Smooth muscle cell (in vitro differentiated cells): ENCODE data around the gene PRRC1. TPM values are rescaled to one million over a fixed set of nuclear protein-coding genes. Genes with fewer than 3 reads are reported as not detected.

Source experiments
- DNase-seq: peaks from one replicate; lab custom pipeline; 2025; ENCODE audit not compliant: unreplicated experiment; lab: John Stamatoyannopoulos, UW
- H2AFZ ChIP-seq: fragments of 200-600 bp; sonication (generic); 2 replicates; pipeline ENCODE4 v1.6.0; 2016; ENCODE audit warnings: antibody characterized with exemption, low read depth, mild to moderate bottlenecking
- H3F3A ChIP-seq: fragments of 200-600 bp; sonication (generic); 2 replicates; pipeline ENCODE4 v1.6.0; 2017; ENCODE audit warnings: antibody characterized with exemption, low read depth
- H3K27ac ChIP-seq: fragments of 200-600 bp; sonication (generic); 2 replicates; pipeline ENCODE4 v1.5.1; 2016; ENCODE audit warnings: low read depth, mild to moderate bottlenecking
- H3K27me3 ChIP-seq: fragments of 200-600 bp; sonication (generic); 2 replicates; pipeline ENCODE4 v1.6.1; 2016; ENCODE audit warnings: low read depth, mild to moderate bottlenecking
- H3K36me3 ChIP-seq: fragments of 200-600 bp; sonication (generic); 2 replicates; pipeline ENCODE4 v1.5.1; 2016; ENCODE audit warnings: low read depth
- H3K4me1 ChIP-seq: fragments of 200-600 bp; sonication (generic); 2 replicates; pipeline ENCODE4 v1.5.1; 2016; ENCODE audit warnings: low read depth
- H3K4me2 ChIP-seq: fragments of 200-600 bp; sonication (generic); 2 replicates; pipeline ENCODE4 v1.6.0; 2016; ENCODE audit warnings: mild to moderate bottlenecking
- H3K4me3 ChIP-seq: fragments of 200-600 bp; sonication (generic); 2 replicates; pipeline ENCODE4 v1.5.1; 2016; ENCODE audit warnings: mild to moderate bottlenecking
- H3K79me2 ChIP-seq: fragments of 200-600 bp; sonication (generic); 2 replicates; pipeline ENCODE4 v1.6.0; 2016; ENCODE audit warnings: low read depth, mild to moderate bottlenecking
- H3K9ac ChIP-seq: fragments of 200-600 bp; sonication (generic); 2 replicates; pipeline ENCODE4 v1.6.0; 2016; ENCODE audit warnings: low read depth
- H3K9me3 ChIP-seq: fragments of 200-600 bp; sonication (generic); replicated peaks from 2 replicates; pipeline ENCODE4 v1.5.1; 2016; ENCODE audit warnings: low read depth
- H4K20me1 ChIP-seq: fragments of 200-600 bp; sonication (generic); 2 replicates; pipeline ENCODE4 v1.6.0; 2016; ENCODE audit warnings: low read depth
- WGBS: methylation state at CpG from one replicate; pipeline ENCODE4 v1.1.7; 2016; ENCODE audit warnings: low lambda C conversion rate; 5-methylcytosine and 5-hydroxymethylcytosine counted together
- polyA plus RNA-seq: library from polyadenylated mRNA; unstranded; fragments of >200 nt; fragmentation: Nextera tagmentation; extraction: Ambion mirVana; gene quantifications from 2 replicates; pipeline ENCODE4 v1.2.1, GENCODE V29; 2016
- total RNA-seq: library from RNA; depleted of rRNA; stranded (reverse); fragments of >200 nt; gene quantifications from 2 replicates; pipeline ENCODE4 v1.2.3, GENCODE V29; 2014
- TF ChIP-seq, protein P1 (sequence below): fragments of 200-600 bp; sonication (generic); IDR thresholded peaks from 2 replicates; pipeline ENCODE4 v1.5.1; 2017; ENCODE audit warnings: borderline replicate concordance, mild to moderate bottlenecking, antibody characterized with exemption; ENCODE audit not compliant: insufficient read depth, poor library complexity, severe bottlenecking

The PRRC1 gene
- total and polyA plus RNA-seq, 2 experiments from 2014 or later = 80.5 to 159 TPM

DNA sequence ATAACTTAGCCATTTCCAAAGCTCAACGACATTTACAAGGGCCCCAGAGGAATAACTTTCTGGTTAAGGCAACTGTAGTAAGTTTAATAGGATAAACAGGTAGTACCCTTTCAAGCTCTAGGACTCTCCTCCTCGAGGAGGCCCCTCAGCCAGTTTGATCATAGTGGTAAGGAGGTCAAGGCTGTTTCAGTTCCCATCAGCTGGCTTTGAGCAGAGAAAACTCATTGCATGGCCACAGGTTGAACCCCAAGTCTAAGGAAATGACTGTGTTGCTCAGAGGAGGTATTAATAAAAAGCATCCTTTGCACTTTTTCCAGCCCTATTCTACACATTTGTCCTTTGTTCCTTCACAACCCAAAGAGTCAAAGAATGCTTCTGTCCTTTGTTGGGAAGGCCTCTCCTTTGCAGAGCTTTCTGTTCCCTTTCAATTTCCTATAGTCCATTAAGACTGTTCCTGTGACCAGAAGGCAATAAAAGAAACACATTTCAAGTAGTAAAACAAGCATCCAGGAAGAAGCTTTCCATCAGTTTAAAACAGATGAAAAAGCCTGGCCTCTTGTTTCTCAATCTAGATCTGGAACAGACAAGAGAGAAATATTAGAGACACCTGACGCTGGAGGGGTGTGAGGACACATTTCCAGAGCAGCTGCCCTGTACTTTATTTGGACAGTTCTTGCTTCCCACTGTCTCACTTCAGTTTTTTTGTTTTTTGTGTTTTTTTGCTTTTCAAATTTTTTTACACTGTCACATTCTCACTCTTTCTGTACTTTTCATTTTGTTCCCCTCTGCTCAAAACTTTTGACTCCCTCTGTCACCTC lies 54.1 kb downstream of the PRRC1 start:
- TF ChIP-seq, protein P1, sequence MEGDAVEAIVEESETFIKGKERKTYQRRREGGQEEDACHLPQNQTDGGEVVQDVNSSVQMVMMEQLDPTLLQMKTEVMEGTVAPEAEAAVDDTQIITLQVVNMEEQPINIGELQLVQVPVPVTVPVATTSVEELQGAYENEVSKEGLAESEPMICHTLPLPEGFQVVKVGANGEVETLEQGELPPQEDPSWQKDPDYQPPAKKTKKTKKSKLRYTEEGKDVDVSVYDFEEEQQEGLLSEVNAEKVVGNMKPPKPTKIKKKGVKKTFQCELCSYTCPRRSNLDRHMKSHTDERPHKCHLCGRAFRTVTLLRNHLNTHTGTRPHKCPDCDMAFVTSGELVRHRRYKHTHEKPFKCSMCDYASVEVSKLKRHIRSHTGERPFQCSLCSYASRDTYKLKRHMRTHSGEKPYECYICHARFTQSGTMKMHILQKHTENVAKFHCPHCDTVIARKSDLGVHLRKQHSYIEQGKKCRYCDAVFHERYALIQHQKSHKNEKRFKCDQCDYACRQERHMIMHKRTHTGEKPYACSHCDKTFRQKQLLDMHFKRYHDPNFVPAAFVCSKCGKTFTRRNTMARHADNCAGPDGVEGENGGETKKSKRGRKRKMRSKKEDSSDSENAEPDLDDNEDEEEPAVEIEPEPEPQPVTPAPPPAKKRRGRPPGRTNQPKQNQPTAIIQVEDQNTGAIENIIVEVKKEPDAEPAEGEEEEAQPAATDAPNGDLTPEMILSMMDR = no peak
- no peak for DNase-seq
- no peak overlapping the region for H3K4me2 ChIP-seq
- H3K4me3 ChIP-seq = no peak overlapping the region
- no peak overlapping the region for H3K27ac ChIP-seq
- WGBS = 82% methylated on average over 3 of the region's 3 CpGs
- no peaks in the 10 kb centered on the region for H3F3A ChIP-seq
- no peaks in the 10 kb centered on the region for H3K27me3 ChIP-seq
- H2AFZ ChIP-seq = no peak overlapping the region
- no peaks in the 10 kb centered on the region for H4K20me1 ChIP-seq
- H3K79me2 ChIP-seq = no peaks in the 10 kb centered on the region
- no peak overlapping the region for H3K9ac ChIP-seq
- H3K9me3 ChIP-seq = peaks cover 5% of the 10 kb centered on the region
- H3K36me3 ChIP-seq = no peaks in the 10 kb centered on the region
- no peaks in the 10 kb centered on the region for H3K4me1 ChIP-seq

DNA sequence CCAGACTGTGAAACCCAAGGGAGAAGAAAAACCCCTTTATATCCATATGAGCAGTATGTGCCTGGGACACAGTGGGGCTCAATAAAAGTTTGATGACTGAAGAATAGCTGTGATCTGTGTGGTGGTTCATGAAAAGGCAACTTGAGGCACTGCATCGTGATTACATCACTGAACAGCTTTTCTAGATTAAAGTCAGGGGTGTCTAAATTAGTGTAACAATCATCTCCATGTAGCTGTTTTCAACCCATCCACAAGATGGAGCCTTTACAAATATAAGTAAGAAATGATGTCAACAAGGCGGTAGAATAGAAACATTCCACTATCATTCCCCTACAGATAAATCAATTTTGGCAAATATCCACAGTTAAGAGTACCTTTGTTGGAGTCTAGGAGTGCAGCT lies 55.5 kb downstream of the PRRC1 start:
- Histone ChIP-seq H2AFZ (no peak overlapping the region), H3K9me3 (peaks cover 5% of the 10 kb centered on the region), H3K79me2 (no peaks in the 10 kb centered on the region), H4K20me1 (no peaks in the 10 kb centered on the region), H3K27ac (no peak overlapping the region), H3K4me2 (no peak overlapping the region), H3K36me3 (no peaks in the 10 kb centered on the region), H3K27me3 (no peaks in the 10 kb centered on the region), H3F3A (no peaks in the 10 kb centered on the region), H3K4me3 (no peak overlapping the region), H3K9ac (no peak overlapping the region), H3K4me1 (no peaks in the 10 kb centered on the region)
- TF ChIP-seq, protein P1 = peak; percentile 19
- 88% methylated on average over 2 of the region's 2 CpGs for WGBS
- no peak for DNase-seq

- Histone ChIP-seq H2AFZ (no peak overlapping the region), H3K36me3 (no peaks in the 10 kb centered on the region), H3K4me2 (no peak overlapping the region), H3K27me3 (no peaks in the 10 kb centered on the region), H3F3A (no peaks in the 10 kb centered on the region), H3K9me3 (peaks cover 5% of the 10 kb centered on the region), H3K4me1 (no peaks in the 10 kb centered on the region), H4K20me1 (no peaks in the 10 kb centered on the region), H3K27ac (no peak overlapping the region), H3K4me3 (no peak overlapping the region), H3K79me2 (no peaks in the 10 kb centered on the region), H3K9ac (no peak overlapping the region)
- TF ChIP-seq, protein P1 = no peak
- no peak for DNase-seq
- WGBS = 89% methylated on average over 5 of the region's 5 CpGs
Measured at GRCh38 chr5:127574852-127575679, 57.6 kb downstream of the PRRC1 start.
